Measurements from ENCODE around the gene HMCN2. TPM values are rescaled to one million over a fixed set of nuclear protein-coding genes. Genes with fewer than 3 reads are reported as not detected.

Gene HMCN2
- total and polyA plus RNA-seq, 2 experiments from 2014 or later = not detected

DNA sequence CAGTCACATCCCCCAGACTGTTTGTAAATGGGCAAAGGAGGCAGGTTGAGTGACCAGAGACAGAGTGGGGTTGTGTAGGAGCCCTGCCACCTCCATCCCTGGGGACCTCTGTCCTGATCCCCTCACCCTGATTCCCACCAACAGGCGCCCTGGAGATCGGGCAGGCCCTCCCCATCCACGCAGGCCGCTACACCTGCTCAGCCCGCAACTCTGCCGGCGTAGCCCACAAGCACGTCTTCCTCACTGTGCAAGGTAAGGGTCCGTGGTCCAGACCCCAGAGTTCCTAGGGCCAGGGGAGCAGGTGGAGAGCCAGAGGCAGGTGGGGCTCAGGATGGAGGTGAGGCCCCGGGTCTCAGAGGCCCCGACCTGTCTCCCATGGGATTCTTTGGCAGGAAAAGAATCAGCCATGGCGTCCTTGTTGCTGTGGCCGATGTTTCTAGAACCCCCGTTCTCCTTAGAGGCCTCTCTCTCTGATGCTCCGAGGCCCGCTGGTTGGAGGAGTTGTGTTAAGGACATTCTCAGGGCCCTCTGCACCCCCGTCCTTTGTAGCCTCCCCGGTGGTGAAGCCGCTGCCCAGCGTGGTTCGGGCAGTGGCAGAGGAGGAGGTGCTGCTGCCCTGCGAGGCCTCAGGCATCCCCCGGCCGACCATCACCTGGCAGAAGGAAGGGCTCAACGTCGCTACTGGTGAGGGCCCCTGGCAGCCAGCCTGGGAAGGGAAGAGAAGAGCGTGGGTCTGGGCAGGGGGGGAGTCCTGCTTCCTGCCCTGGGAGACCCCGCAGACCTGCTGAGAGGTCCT, 137.3 kb downstream of the HMCN2 start:
- H3K9me3 ChIP-seq (ENCODE audit: low read depth) = no peaks in the 10 kb centered on the region
- WGBS, 2 experiments (ENCODE audit: low coverage in 1 of 2, low lambda C conversion rate in 2 of 2, missing lambda C conversion rate in 2 of 2) = 66 to 71% methylated on average over 27 to 28 of the region's 28 CpGs
- no peaks in the 10 kb centered on the region for H3K79me2 ChIP-seq (ENCODE audit: insufficient read depth)
- DNase-seq = no peak
- no peak overlapping the region for H3K27ac ChIP-seq
- H3K9ac ChIP-seq = no peak overlapping the region
- no peaks in the 10 kb centered on the region for H3K9me2 ChIP-seq (ENCODE audit: insufficient read depth)
- H3K27me3 ChIP-seq (replicated peaks; ENCODE audit: insufficient read depth) = peaks cover 10% of the 10 kb centered on the region
- no peak overlapping the region for H2AFZ ChIP-seq
- TF ChIP-seq EZH2 (IDR thresholded peaks at IDR 0.05; ENCODE audit: insufficient read depth, poor library complexity, severe bottlenecking) (no peak), EZH2phosphoT487 (IDR thresholded peaks at IDR 0.05; ENCODE audit: insufficient read depth, low read depth) (no peak)
- H3K4me1 ChIP-seq (ENCODE audit: insufficient read depth) = no peaks in the 10 kb centered on the region
- H3K4me3 ChIP-seq = no peak overlapping the region
- in situ Hi-C loops (cut with MboI) = no loop called here
- no peaks in the 10 kb centered on the region for H3K36me3 ChIP-seq (ENCODE audit: low read depth)
- H3K4me2 ChIP-seq (ENCODE audit: unreplicated experiment) = no peak overlapping the region
- H3F3A ChIP-seq (ENCODE audit: insufficient read depth) = no peaks in the 10 kb centered on the region
- no peaks in the 10 kb centered on the region for H4K20me1 ChIP-seq (ENCODE audit: insufficient read depth)

DNA sequence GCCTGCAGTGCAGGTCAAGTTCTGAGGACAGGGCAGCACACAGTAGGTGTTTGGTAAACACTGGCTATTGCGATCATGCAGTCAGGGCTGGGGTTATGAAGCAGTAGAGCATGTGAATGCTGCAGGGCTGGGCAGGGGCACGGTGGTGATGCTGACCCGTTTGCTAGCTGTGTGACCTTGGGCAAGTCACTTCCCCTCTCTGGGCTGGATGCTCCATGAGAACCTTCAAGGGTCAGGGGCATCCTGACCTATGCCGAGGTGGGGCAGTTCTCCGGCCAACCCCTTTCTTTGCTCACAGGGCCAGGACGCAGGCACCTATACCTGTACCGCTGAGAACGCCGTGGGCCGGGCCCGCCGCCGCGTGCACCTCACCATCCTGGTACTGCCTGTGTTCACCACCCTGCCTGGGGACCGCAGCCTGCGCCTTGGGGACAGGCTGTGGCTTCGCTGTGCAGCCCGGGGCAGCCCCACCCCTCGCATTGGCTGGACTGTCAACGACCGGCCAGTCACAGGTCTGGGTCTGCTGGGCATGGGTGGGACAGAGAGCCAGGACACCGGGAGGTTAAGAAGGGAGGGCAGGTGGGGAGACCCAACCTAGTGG, 140.2 kb downstream of the HMCN2 start:
- in situ Hi-C loops (cut with MboI) = no loop called here
- 72 to 81% methylated on average over 22 of the region's 22 CpGs for WGBS, 2 experiments (ENCODE audit: low coverage in 1 of 2, low lambda C conversion rate in 2 of 2, missing lambda C conversion rate in 2 of 2)

DNA sequence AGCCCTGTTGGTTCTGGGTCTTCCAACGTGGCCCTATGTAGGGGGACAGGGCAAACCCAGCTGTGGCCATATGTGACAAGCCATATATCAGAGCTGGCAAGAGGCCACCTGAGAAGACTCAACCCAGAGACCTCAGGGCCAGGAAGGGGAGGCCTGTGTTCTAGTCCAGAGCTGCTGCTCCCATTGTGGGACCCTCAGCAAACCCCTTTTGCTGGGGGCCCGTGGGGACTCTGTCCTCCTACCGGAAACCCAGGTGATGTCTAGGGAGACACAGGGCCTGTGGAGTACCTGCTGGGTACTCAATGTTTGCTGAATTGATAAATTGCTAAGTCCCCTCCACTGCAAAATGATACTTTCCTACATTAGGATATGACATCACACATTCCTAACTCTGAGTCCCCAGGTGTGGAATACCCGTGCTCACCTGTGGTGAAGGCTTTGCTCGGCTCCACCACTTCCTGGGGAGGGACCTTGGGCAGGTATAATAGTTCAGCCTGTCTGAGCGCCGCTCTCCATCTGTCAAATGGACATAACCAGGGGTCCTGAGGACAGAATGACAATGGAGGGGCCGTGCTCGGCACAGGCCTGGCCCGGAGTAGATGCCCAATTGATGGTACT, 140.8 kb downstream of the HMCN2 start:
- no peak for DNase-seq
- in situ Hi-C loops (cut with MboI) = no loop called here
- WGBS, 2 experiments (ENCODE audit: low coverage in 1 of 2, low lambda C conversion rate in 2 of 2, missing lambda C conversion rate in 2 of 2) = 75 to 83% methylated on average over 10 of the region's 10 CpGs

More for the DNA sequence above, 140.2 kb downstream of the HMCN2 start:
- H3K27ac ChIP-seq = no peak overlapping the region
- H3K9me3 ChIP-seq (ENCODE audit: low read depth) = no peaks in the 10 kb centered on the region
- H3K36me3 ChIP-seq (ENCODE audit: low read depth) = no peaks in the 10 kb centered on the region
- TF ChIP-seq EZH2phosphoT487 (IDR thresholded peaks at IDR 0.05; ENCODE audit: insufficient read depth, low read depth) = no peak
- no peak for TF ChIP-seq EZH2 (IDR thresholded peaks at IDR 0.05; ENCODE audit: insufficient read depth, poor library complexity, severe bottlenecking)
- no peaks in the 10 kb centered on the region for H3K4me1 ChIP-seq (ENCODE audit: insufficient read depth)
- H2AFZ ChIP-seq = no peak overlapping the region
- no peak overlapping the region for H3K4me3 ChIP-seq
- peaks cover 9% of the 10 kb centered on the region for H3K27me3 ChIP-seq (replicated peaks; ENCODE audit: insufficient read depth)
- H3K4me2 ChIP-seq (ENCODE audit: unreplicated experiment) = no peak overlapping the region
- no peaks in the 10 kb centered on the region for H3K79me2 ChIP-seq (ENCODE audit: insufficient read depth)
- no peak for DNase-seq
- no peak overlapping the region for H3K9ac ChIP-seq
- H3F3A ChIP-seq (ENCODE audit: insufficient read depth) = no peaks in the 10 kb centered on the region
- H4K20me1 ChIP-seq (ENCODE audit: insufficient read depth) = no peaks in the 10 kb centered on the region
- no peaks in the 10 kb centered on the region for H3K9me2 ChIP-seq (ENCODE audit: insufficient read depth)

DNA sequence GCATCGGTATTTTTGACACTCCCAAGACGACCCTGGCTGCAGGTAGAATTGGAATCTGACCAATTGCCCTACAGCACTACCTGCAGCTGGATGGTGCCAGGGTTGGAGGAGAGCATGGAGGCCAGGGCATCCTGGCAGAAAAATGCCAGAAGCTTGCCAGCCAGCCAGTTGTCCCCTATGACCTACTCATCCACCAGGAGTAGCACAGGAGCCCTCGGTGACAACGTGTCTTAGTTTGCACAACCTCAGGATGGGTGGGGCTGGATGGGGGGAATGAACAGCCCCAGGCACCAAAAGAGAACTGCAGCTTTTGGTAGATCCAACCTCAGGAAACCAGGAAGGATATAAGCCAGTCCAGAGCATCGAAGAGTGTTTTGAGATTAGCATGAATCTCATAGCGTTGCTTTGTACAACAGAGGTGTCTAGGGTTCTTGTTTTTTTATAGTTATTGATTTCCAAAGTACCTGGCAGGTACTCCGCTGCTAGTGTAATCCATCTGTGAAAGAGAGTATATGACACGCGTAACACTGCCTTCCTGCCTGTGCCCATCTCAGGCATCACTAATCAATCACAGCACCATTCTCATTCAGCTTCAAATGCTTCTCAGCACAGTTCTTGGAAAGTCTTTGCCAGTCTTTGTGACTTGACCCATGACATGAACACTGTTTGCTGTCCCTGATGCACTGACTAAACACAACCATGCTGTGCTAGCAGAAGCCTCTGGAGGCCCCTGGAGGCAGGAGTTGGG, 142.5 kb downstream of the HMCN2 start:
- H3K4me3 ChIP-seq = no peak overlapping the region
- TF ChIP-seq EZH2 (IDR thresholded peaks at IDR 0.05; ENCODE audit: insufficient read depth, poor library complexity, severe bottlenecking) (no peak), EZH2phosphoT487 (IDR thresholded peaks at IDR 0.05; ENCODE audit: insufficient read depth, low read depth) (no peak)
- no peaks in the 10 kb centered on the region for H3K9me3 ChIP-seq (ENCODE audit: low read depth)
- H3K79me2 ChIP-seq (ENCODE audit: insufficient read depth) = no peaks in the 10 kb centered on the region
- no peak for DNase-seq
- WGBS, 2 experiments (ENCODE audit: low coverage in 1 of 2, low lambda C conversion rate in 2 of 2, missing lambda C conversion rate in 2 of 2) = 75 to 78% methylated on average over 9 of the region's 9 CpGs
- H3K9me2 ChIP-seq (ENCODE audit: insufficient read depth) = no peaks in the 10 kb centered on the region
- in situ Hi-C loops (cut with MboI) = no loop called here
- H3K4me1 ChIP-seq (ENCODE audit: insufficient read depth) = no peaks in the 10 kb centered on the region
- no peaks in the 10 kb centered on the region for H4K20me1 ChIP-seq (ENCODE audit: insufficient read depth)
- no peak overlapping the region for H3K27ac ChIP-seq
- no peaks in the 10 kb centered on the region for H3F3A ChIP-seq (ENCODE audit: insufficient read depth)
- H3K27me3 ChIP-seq (replicated peaks; ENCODE audit: insufficient read depth) = peaks cover 2% of the 10 kb centered on the region
- H3K36me3 ChIP-seq (ENCODE audit: low read depth) = no peaks in the 10 kb centered on the region
- H3K9ac ChIP-seq = no peak overlapping the region
- H2AFZ ChIP-seq = no peak overlapping the region
- H3K4me2 ChIP-seq (ENCODE audit: unreplicated experiment) = no peak overlapping the region

More for the DNA sequence above, 140.8 kb downstream of the HMCN2 start:
- H3K79me2 ChIP-seq (ENCODE audit: insufficient read depth) = no peaks in the 10 kb centered on the region
- no peaks in the 10 kb centered on the region for H4K20me1 ChIP-seq (ENCODE audit: insufficient read depth)
- no peak for TF ChIP-seq EZH2phosphoT487 (IDR thresholded peaks at IDR 0.05; ENCODE audit: insufficient read depth, low read depth)
- no peak for TF ChIP-seq EZH2 (IDR thresholded peaks at IDR 0.05; ENCODE audit: insufficient read depth, poor library complexity, severe bottlenecking)
- no peak overlapping the region for H2AFZ ChIP-seq
- H3K27ac ChIP-seq = no peak overlapping the region
- no peaks in the 10 kb centered on the region for H3K4me1 ChIP-seq (ENCODE audit: insufficient read depth)
- H3K4me3 ChIP-seq = no peak overlapping the region
- peaks cover 3% of the 10 kb centered on the region; the same call in 1 of the 2 replicates for H3K27me3 ChIP-seq (replicated peaks; ENCODE audit: insufficient read depth)
- H3K9ac ChIP-seq = no peak overlapping the region
- H3K4me2 ChIP-seq (ENCODE audit: unreplicated experiment) = no peak overlapping the region
- no peaks in the 10 kb centered on the region for H3F3A ChIP-seq (ENCODE audit: insufficient read depth)
- no peaks in the 10 kb centered on the region for H3K9me3 ChIP-seq (ENCODE audit: low read depth)
- H3K9me2 ChIP-seq (ENCODE audit: insufficient read depth) = no peaks in the 10 kb centered on the region
- no peaks in the 10 kb centered on the region for H3K36me3 ChIP-seq (ENCODE audit: low read depth)

Data from GM23248 (cell line).